ENCODE results near the gene INKA2. TPM values are rescaled to one million over a fixed set of nuclear protein-coding genes. Genes with fewer than 3 reads are reported as not detected.
A peak's percentile ranks its signal among the peaks of the same experiment; 100 is the strongest.

The INKA2 gene
- total and polyA plus RNA-seq, 2 experiments from 2014 or later = 3.7 to 8.4 TPM

GRCh38 chr1:111747282-111747734, 8.1 kb upstream of the INKA2 start:
- Histone ChIP-seq H3K27ac (ENCODE audit: low read depth) (no peak overlapping the region), H3K79me2 (replicated peaks; ENCODE audit: insufficient read depth) (no peaks in the 10 kb centered on the region), H3K4me1 (ENCODE audit: insufficient read depth) (peaks cover 4% of the 10 kb centered on the region; the same call in 1 of the 2 replicates), H3K27me3 (ENCODE audit: insufficient read depth) (no peaks in the 10 kb centered on the region), H2AFZ (no peak overlapping the region), H4K20me1 (replicated peaks; ENCODE audit: insufficient read depth) (no peaks in the 10 kb centered on the region), H3K9me2 (ENCODE audit: insufficient read depth) (no peaks in the 10 kb centered on the region), H3K4me3 (no peak overlapping the region), H3K36me3 (ENCODE audit: insufficient read depth) (no peaks in the 10 kb centered on the region), H3K4me2 (no peak overlapping the region), H3F3A (replicated peaks; ENCODE audit: low read depth) (no peaks in the 10 kb centered on the region)
- peaks cover 20% of the 10 kb centered on the region for H3K4me1 Mint-ChIP-seq
- no peaks in the 10 kb centered on the region for H3K36me3 Mint-ChIP-seq (ENCODE audit: low read depth)
- DNase-seq (ENCODE audit: low spot score) (peak; percentile 97), ATAC-seq (peak; percentile 81)
- no peaks in the 10 kb centered on the region for H3K9me3 Mint-ChIP-seq
- no peak overlapping the region for H3K4me3 Mint-ChIP-seq
- H3K27me3 Mint-ChIP-seq (ENCODE audit: insufficient read depth, low read depth, poor library complexity) = peaks cover 9% of the 10 kb centered on the region
- TF ChIP-seq CREB1 (CRISPR knock-in tag; IDR thresholded peaks at IDR 0.05; ENCODE audit: low read depth) = peak; percentile 75
- peak; percentile 74 to 98 for TF ChIP-seq CTCF (conservative IDR thresholded peaks at IDR 0.05; ENCODE audit: low read depth in 2 of 2)
- no peak for TF ChIP-seq POLR2AphosphoS5 (IDR thresholded peaks at IDR 0.05; ENCODE audit: low read depth)
- H3K27ac Mint-ChIP-seq = no peak overlapping the region

GRCh38 chr1:111746614-111746999, 7.4 kb upstream of the INKA2 start:
- no peaks in the 10 kb centered on the region for H3K36me3 ChIP-seq (ENCODE audit: insufficient read depth)
- TF ChIP-seq CTCF (conservative IDR thresholded peaks at IDR 0.05; ENCODE audit: low read depth in 2 of 2) (peak in 1 of 2 experiments; percentile 39; a peak in 2 of 4 replicates), STAT1 (IDR thresholded peaks at IDR 0.05; ENCODE audit: unreplicated experiment) (no peak), EZH2phosphoT487 (IDR thresholded peaks at IDR 0.05; ENCODE audit: unreplicated experiment) (no peak), ZNF331 (CRISPR knock-in tag; IDR thresholded peaks at IDR 0.05; ENCODE audit: low read depth) (no peak)
- no peaks in the 10 kb centered on the region for H3F3A ChIP-seq (replicated peaks; ENCODE audit: low read depth)
- peaks cover 7% of the 10 kb centered on the region; the same call in 1 of the 2 replicates for H3K27me3 ChIP-seq (ENCODE audit: insufficient read depth)
- Mint-ChIP-seq H3K27ac (no peak overlapping the region), H3K4me1 (peaks cover 20% of the 10 kb centered on the region), H3K36me3 (ENCODE audit: low read depth) (no peaks in the 10 kb centered on the region), H3K27me3 (ENCODE audit: insufficient read depth, low read depth, poor library complexity) (peaks cover 11% of the 10 kb centered on the region), H3K4me3 (no peak overlapping the region), H3K9me3 (no peaks in the 10 kb centered on the region)
- no peak overlapping the region for H3K4me3 ChIP-seq
- H3K27ac ChIP-seq (ENCODE audit: low read depth) = no peak overlapping the region
- DNase-seq (ENCODE audit: low spot score) = no peak
- peaks cover 6% of the 10 kb centered on the region; the same call in 1 of the 2 replicates for H3K4me1 ChIP-seq (ENCODE audit: insufficient read depth)
- no peak overlapping the region for H3K4me2 ChIP-seq
- H2AFZ ChIP-seq = no peak overlapping the region
- H4K20me1 ChIP-seq (replicated peaks; ENCODE audit: insufficient read depth) = no peaks in the 10 kb centered on the region
- H3K9me2 ChIP-seq (ENCODE audit: insufficient read depth) = no peaks in the 10 kb centered on the region
- H3K79me2 ChIP-seq (replicated peaks; ENCODE audit: insufficient read depth) = no peaks in the 10 kb centered on the region
- ATAC-seq = peak; percentile 19; the same call in 2 of the 3 replicates
